Endothelial cell of umbilical vein (primary cell): ENCODE data around the gene SLC25A44. TPM values are rescaled to one million over a fixed set of nuclear protein-coding genes. Genes with fewer than 3 reads are reported as not detected.

ENCODE experiments used
- BruUV-seq: library from RNA; stranded (reverse); fragments of 400-500 nt; replicated peaks from 2 replicates; lab custom pipeline; 2021; lab: Mats Ljungman, UMichigan
- CTCF ChIA-PET: fragments of 300-600, 350-600 bp; sonication (Branson Sonifier 250); formaldehyde crosslinking; loops from one replicate; lab custom pipeline; 2021; ENCODE audit warnings: antibody characterized with exemption, inconsistent platforms; lab: Charles Lee
- POLR2A ChIA-PET: fragments of 300-600, 350-600 bp; sonication (Branson Sonifier 250); formaldehyde crosslinking; loops from one replicate; lab custom pipeline; 2021; ENCODE audit warnings: antibody characterized with exemption, inconsistent platforms; lab: Charles Lee
- DNase-seq: peaks from one replicate; pipeline ENCODE4 v3.0.0-alpha.2; 2011; ENCODE audit warnings: low read depth, low spot score
- FAIRE-seq: peaks from 2 replicates; lab custom pipeline; 2011; peaks lifted over from hg19 to GRCh38; lab: Jason Lieb, UNC
- H2AFZ ChIP-seq: 2 replicates; pipeline ENCODE4 v1.6.0; 2012; ENCODE audit warnings: low read depth, low read length, control low read depth, inconsistent platforms
- H3K27ac ChIP-seq: 2 replicates; pipeline ENCODE4 v1.5.1; 2011; ENCODE audit warnings: low read depth, mild to moderate bottlenecking, control low read depth, low read length, moderate library complexity; ENCODE audit not compliant: insufficient read depth
- H3K27me3 ChIP-seq, 2 experiments: 2 replicates each; pipeline versions ENCODE4 v1.6.0 to v1.6.1; 2011; ENCODE audit warnings: low read length in 2 of 2, mixed read lengths in 1 of 2; ENCODE audit not compliant: control insufficient read depth in 2 of 2, insufficient read depth in 2 of 2
- H3K36me3 ChIP-seq, 2 experiments: 2 replicates in 1 of 2; 3 replicates in 1 of 2; pipeline ENCODE4 v1.5.1; 2011; ENCODE audit warnings: low read length in 2 of 2, mild to moderate bottlenecking in 1 of 2, moderate library complexity in 1 of 2; ENCODE audit not compliant: control insufficient read depth in 2 of 2, insufficient read depth in 2 of 2; ENCODE audit errors: extremely low read depth in 1 of 2
- H3K4me1 ChIP-seq: 3 replicates; pipeline ENCODE4 v1.5.1; 2011; ENCODE audit warnings: mild to moderate bottlenecking, low read length; ENCODE audit not compliant: control insufficient read depth, insufficient read depth; ENCODE audit errors: extremely low read depth
- H3K4me2 ChIP-seq: 2 replicates; pipeline ENCODE4 v1.6.1; 2011; ENCODE audit warnings: low read length, control low read depth, mixed read lengths; ENCODE audit not compliant: insufficient read depth
- H3K4me3 ChIP-seq, 3 experiments: fragments of 200-600 bp in 1 of 3; sonication (generic), shearing (Covaris generic) in 1 of 3; replicated peaks in 1 of 3; 2 replicates each; pipeline ENCODE4 v1.5.1; 2011 to 2016; ENCODE audit warnings: control low read depth in 3 of 3, low read length in 3 of 3, mild to moderate bottlenecking in 2 of 3, inconsistent platforms in 1 of 3, low read depth in 1 of 3, moderate library complexity in 1 of 3; ENCODE audit not compliant: insufficient read depth in 1 of 3
- H3K79me2 ChIP-seq: 2 replicates; pipeline ENCODE4 v1.6.0; 2012; ENCODE audit warnings: low read length, inconsistent platforms; ENCODE audit not compliant: control insufficient read depth, insufficient read depth
- H3K9ac ChIP-seq: replicated peaks from 2 replicates; pipeline ENCODE3; 2011; ENCODE audit warnings: low read length, control low read depth; ENCODE audit not compliant: insufficient read depth; ENCODE audit errors: extremely low read depth
- H3K9me1 ChIP-seq: replicated peaks from 3 replicates; pipeline ENCODE4 v1.6.0; 2011; ENCODE audit warnings: mild to moderate bottlenecking, low read length; ENCODE audit not compliant: control insufficient read depth, insufficient read depth; ENCODE audit errors: extremely low read depth
- H3K9me3 ChIP-seq: replicated peaks from 2 replicates; pipeline ENCODE4 v1.5.1; 2012; ENCODE audit warnings: low read length, inconsistent platforms; ENCODE audit not compliant: control insufficient read depth, insufficient read depth
- H4K20me1 ChIP-seq: replicated peaks from 2 replicates; pipeline ENCODE3; 2011; ENCODE audit warnings: mild to moderate bottlenecking, low read length; ENCODE audit not compliant: control insufficient read depth, insufficient read depth; ENCODE audit errors: extremely low read depth
- CTCF ChIP-seq, 2 donors: IDR thresholded peaks; 1 replicate in 1 of 2; 2 replicates in 1 of 2; pipeline ENCODE4 v1.5.1; 2011; ENCODE audit warnings: low read length in 2 of 2, mild to moderate bottlenecking in 2 of 2, moderate library complexity in 2 of 2, control low read depth in 1 of 2, inconsistent platforms in 1 of 2, low read depth in 1 of 2; ENCODE audit not compliant: insufficient read depth in 1 of 2; ENCODE audit errors: extremely low read depth in 1 of 2
- EZH2 ChIP-seq: IDR thresholded peaks from 2 replicates; pipeline ENCODE4 v1.6.1; 2012; ENCODE audit warnings: borderline replicate concordance, low read depth, mild to moderate bottlenecking, moderate library complexity, low read length, inconsistent platforms; ENCODE audit not compliant: severe bottlenecking
- FOS ChIP-seq: IDR thresholded peaks from 2 replicates; pipeline ENCODE4 v1.6.1; 2011; ENCODE audit warnings: mild to moderate bottlenecking, low read length, moderate library complexity, borderline replicate concordance; ENCODE audit not compliant: insufficient read depth
- GATA2 ChIP-seq: IDR thresholded peaks from 2 replicates; pipeline ENCODE4 v1.7.0; 2011; ENCODE audit warnings: low read depth, mild to moderate bottlenecking, moderate library complexity, mixed read lengths, low read length; ENCODE audit not compliant: insufficient read length, insufficient read depth
- JUN ChIP-seq: IDR thresholded peaks from 2 replicates; pipeline ENCODE4 v1.6.1; 2011; ENCODE audit warnings: borderline replicate concordance, low read depth; ENCODE audit not compliant: insufficient read length, insufficient read depth
- MAX ChIP-seq: IDR thresholded peaks from 2 replicates; pipeline ENCODE4 v1.6.1; 2011; ENCODE audit not compliant: insufficient read depth, insufficient read length
- dilution Hi-C: fragments of 300-500 bp; cut with MboI; formaldehyde crosslinking; loops from one replicate; pipeline ENCODE4 v1.15.0; 2019; ENCODE audit warnings: low sequenced_read_pairs; ENCODE audit not compliant: extremely low pct_ligation_motif_present
- intact Hi-C: fragments of 100-400 bp; cut with micrococcal nuclease; formaldehyde crosslinking; loops from one replicate; pipeline ENCODE4 v1.10.0; 2022
- polyA plus RNA-seq, 4 experiments: library from polyadenylated mRNA; depleted of rRNA in 3 of 4; stranded (reverse) in 3 of 4; unstranded in 1 of 4; fragments of >200 nt; gene quantifications; 2 replicates each; pipeline versions ENCODE4 v1.2.1 to v1.2.3, GENCODE V29; 2011 to 2012; ENCODE audit warnings: missing spikeins in 1 of 4
- total RNA-seq: library from RNA; stranded (reverse); gene quantifications from 2 replicates; pipeline ENCODE4 v1.2.3, GENCODE V29; 2021

Gene SLC25A44
- total and polyA plus RNA-seq, 2 donors (not counting 3 experiments of a cell fraction or from before 2014, with no cell fraction given), result 24.0 to 30.6 TPM

DNA sequence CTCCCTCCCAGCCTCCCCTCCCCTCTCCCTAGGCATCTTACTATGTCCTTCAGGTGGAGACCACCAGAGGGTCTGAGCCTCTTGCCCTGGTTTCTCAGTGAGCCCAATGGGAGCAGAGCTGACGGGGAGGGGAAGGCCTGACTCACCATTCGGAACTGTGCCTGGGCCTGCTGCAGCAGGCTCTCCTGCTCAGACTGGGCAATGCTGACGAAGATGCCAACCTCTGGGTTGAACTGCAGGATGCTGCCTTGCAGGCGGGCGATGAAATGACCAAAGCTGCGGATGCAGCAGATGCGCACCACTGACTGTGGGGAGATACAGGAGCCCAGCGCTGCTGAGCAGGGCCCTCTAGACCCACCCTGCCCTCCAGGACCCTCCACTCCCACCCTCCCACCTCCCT lies 65.0 kb downstream of the SLC25A44 start:
- peaks cover 21 to 63% of the 10 kb centered on the region in 2 experiments for H3K36me3 ChIP-seq
- POLR2A ChIA-PET, result interaction anchor here (0.7 kb wide), 1 partner anchor 10 kb away, joined by 3 read pairs; no protein-coding TSS in a partner anchor
- CTCF ChIA-PET, result interaction anchor here (1.3 to 1.4 kb wide), 2 partner anchors 61 to 113 kb away, joined by 5 to 6 read pairs; no protein-coding TSS in a partner anchor

DNA sequence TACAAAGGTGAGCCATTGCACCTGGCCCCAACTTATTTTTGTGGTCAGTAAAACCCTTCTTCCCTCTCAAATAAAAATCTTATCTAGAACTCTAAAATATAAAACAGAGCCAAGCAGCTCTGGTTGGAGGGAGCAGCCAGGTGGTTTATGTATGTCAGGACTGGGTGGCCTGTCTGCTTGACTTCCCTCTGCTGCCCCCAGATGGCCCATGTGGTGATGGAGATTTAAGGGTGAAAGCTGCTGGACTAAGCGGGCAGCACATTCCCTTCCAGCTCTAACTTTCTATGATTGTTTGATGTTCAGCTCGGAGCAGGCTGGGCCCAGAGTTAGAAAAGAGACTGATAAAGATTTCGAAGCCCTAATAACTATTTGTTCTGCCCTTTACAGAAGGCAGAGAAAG lies 65.9 kb downstream of the SLC25A44 start:
- ChIA-PET CTCF (interaction anchor here (0.6 to 1.7 kb wide), 7 partner anchors 9 to 130 kb away, joined by 3 to 8 read pairs (median 5); no protein-coding TSS in a partner anchor), POLR2A (interaction anchor here (0.6 kb wide), 1 partner anchor 16 kb away, joined by 4 read pairs; no protein-coding TSS in a partner anchor)
- Histone ChIP-seq H3K9me1 (no peaks in the 10 kb centered on the region), H3K27ac (no peak overlapping the region), H2AFZ (no peak overlapping the region), H4K20me1 (no peaks in the 10 kb centered on the region), H3K9ac (no peak overlapping the region), H3K4me1 (no peaks in the 10 kb centered on the region), H3K4me2 (no peak overlapping the region), H3K79me2 (no peaks in the 10 kb centered on the region), H3K4me3 (no peak overlapping the region), H3K36me3 (peaks cover 25 to 63% of the 10 kb centered on the region in 2 experiments), H3K27me3 (no peaks in the 10 kb centered on the region), H3K9me3 (no peaks in the 10 kb centered on the region)
- intact Hi-C loops (loop anchor here (1.0 kb wide), 1 partner anchor 114 kb away; no protein-coding TSS in a partner anchor), dilution Hi-C loops (no loop called here)
- FAIRE-seq, result no peak
- no TSS peak for BruUV-seq
- TF ChIP-seq FOS, result no peak
- TF ChIP-seq CTCF (IDR thresholded peaks at IDR 0.05; ENCODE audit: extremely low read depth in 1 of 2, insufficient read depth in 1 of 2, low read depth in 1 of 2, low read length in 2 of 2), result peak in 1 of 2 donors; percentile 6
- TF ChIP-seq MAX, result no peak
- DNase-seq, result no peak

More for the DNA sequence above, 65.0 kb downstream of the SLC25A44 start:
- Histone ChIP-seq H3K9me3 (no peaks in the 10 kb centered on the region), H3K4me1 (no peaks in the 10 kb centered on the region), H3K9ac (no peak overlapping the region), H2AFZ (no peak overlapping the region), H3K79me2 (no peaks in the 10 kb centered on the region), H3K4me3 (no peak overlapping the region), H4K20me1 (no peaks in the 10 kb centered on the region), H3K4me2 (no peak overlapping the region), H3K9me1 (no peaks in the 10 kb centered on the region), H3K27me3 (no peaks in the 10 kb centered on the region), H3K27ac (no peak overlapping the region)
- FAIRE-seq (no peak), DNase-seq (no peak)
- intact Hi-C loops (no loop called here), dilution Hi-C loops (no loop called here)
- no TSS peak for BruUV-seq
- TF ChIP-seq JUN, result no peak
- TF ChIP-seq GATA2, result no peak
- no peak for TF ChIP-seq EZH2
